GM12865 (cell line): ENCODE data around the gene CABLES1.

ENCODE experiments used
- DNase-seq: peaks from one replicate; pipeline ENCODE4 v3.0.0; 2010; ENCODE audit warnings: low read depth
- H3K4me3 ChIP-seq: 2 replicates; pipeline ENCODE4 v1.5.1; 2011; ENCODE audit warnings: mild to moderate bottlenecking, low read depth, low read length, control low read depth
- TF ChIP-seq, protein P1 (sequence below): IDR thresholded peaks from 2 replicates; pipeline ENCODE4 v1.5.1; 2011; ENCODE audit warnings: low read length, control low read depth, low read depth, inconsistent platforms; ENCODE audit not compliant: insufficient read depth; ENCODE audit errors: missing control alignments

Gene CABLES1

DNA sequence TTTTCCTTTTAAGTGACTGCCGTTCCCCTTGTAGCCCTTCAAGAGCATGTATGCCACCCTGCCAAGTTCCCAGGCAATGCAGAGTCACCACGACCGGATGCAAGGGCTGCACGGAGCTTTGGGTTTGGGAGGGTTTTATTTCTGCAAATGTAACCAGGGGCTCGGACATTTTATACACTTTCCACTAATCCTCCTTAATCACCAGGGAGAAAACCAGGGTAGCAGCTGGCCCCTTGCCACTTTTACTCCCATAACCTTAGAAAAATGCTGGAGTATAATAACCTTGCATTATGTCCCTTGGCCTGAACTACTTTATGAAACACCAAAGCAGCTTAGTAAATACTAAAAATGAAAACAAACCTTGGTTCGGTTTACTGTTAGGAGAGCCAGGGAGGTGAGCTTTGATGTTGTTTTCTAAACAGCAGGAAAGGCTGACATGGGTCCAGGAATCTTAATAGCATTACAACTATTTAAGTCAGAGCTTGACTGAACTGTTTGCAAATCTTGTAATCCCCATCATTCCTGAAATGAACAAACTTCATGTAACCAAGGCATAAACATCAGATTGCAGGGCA is 165.0 kb downstream of the CABLES1 start:
- H3K4me3 ChIP-seq: no peak overlapping the region
- no peak for DNase-seq
- TF ChIP-seq, protein P1, sequence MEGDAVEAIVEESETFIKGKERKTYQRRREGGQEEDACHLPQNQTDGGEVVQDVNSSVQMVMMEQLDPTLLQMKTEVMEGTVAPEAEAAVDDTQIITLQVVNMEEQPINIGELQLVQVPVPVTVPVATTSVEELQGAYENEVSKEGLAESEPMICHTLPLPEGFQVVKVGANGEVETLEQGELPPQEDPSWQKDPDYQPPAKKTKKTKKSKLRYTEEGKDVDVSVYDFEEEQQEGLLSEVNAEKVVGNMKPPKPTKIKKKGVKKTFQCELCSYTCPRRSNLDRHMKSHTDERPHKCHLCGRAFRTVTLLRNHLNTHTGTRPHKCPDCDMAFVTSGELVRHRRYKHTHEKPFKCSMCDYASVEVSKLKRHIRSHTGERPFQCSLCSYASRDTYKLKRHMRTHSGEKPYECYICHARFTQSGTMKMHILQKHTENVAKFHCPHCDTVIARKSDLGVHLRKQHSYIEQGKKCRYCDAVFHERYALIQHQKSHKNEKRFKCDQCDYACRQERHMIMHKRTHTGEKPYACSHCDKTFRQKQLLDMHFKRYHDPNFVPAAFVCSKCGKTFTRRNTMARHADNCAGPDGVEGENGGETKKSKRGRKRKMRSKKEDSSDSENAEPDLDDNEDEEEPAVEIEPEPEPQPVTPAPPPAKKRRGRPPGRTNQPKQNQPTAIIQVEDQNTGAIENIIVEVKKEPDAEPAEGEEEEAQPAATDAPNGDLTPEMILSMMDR: no peak

DNA sequence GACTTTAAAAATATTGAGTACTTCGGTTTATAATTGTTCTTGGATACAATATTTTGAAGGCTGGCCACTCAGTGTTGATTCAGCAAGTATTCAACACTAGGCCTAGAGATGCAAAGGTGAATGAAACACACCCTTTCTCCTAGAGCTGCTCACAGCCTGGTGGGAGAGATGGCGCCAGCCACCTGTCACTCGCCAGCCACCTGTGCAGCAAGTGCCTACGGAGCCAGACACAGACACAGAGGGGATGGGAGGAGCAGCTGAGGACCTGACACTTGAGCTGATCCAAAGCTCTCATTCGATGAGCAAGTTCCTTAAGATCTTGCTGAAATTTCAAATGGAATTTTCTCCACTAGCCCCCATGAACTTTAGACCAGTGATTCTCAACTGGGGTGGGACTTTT is 166.7 kb downstream of the CABLES1 start:
- H3K4me3 ChIP-seq: no peak overlapping the region
- no peak for DNase-seq
- TF ChIP-seq, protein P1: no peak

DNA sequence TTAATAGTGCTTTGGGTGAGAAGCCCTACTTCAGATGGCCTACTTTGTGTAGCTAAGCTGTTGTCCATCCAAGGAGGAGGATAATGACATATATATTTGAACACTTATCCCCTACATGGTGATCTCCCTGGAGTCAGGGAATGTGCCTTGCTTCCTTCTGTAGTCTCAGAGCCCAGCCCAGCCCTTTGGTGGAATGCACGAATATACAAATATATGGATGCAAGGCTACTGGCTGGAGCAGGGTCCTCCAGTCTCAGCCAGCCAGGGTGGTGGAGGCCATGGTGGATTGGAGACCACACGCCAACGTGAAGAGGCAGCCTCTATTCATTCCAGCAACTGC is 167.2 kb downstream of the CABLES1 start:
- TF ChIP-seq, protein P1: no peak
- no peak overlapping the region for H3K4me3 ChIP-seq
- DNase-seq: no peak

DNA sequence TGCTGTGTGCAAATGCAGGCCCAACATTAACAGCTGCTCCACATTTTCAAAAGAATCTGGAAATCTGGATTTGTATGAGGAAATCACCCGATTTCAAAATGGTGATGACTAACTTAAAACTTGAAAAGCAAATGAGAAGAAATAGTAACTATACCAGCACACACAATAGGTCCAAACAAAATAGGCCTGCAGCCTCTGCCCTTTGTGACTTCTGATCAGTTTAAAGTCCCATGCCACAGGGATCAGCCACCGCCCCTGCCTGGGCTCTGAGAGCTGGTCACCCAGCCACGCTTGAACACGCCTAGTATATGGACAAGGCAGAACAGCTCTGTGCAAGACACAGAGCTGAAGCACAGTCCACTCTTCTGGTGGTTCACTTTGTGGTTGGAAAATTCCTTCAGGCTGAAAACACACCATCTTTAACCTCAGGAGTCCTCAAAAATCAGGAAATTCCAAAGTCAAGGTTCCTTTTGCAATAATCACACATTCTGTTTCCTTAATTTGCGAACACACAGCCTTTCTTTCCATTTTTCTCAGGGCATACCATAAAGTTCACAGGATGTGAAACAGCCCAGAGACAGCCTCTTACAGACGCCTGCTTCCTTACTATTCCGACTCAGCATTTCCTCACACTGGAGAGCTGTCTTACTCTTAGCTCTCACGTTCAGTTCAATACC is 167.7 kb downstream of the CABLES1 start:
- DNase-seq: no peak
- no peak overlapping the region for H3K4me3 ChIP-seq
- TF ChIP-seq, protein P1: no peak

DNA sequence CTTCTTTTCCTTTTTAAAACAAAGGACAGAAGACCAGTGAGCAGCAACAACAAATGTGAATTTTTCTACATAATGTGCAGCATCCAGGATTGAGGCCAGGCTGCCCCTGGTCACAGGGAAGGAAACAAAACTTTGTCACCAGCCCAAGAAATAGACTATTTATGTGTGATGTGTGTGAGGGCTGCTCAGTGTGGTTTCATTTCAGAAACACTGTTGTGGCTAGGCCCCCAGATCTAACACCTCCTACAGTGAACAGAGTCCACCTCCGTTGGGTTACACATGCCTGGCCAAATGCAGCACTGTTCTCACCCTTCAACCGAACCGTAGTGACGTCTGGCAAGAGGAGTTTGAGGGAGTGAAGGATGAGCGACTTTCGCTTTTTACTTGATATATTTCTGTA is 171.5 kb downstream of the CABLES1 start:
- TF ChIP-seq, protein P1: no peak
- peak; percentile 67 for DNase-seq
- H3K4me3 ChIP-seq: no peak overlapping the region

DNA sequence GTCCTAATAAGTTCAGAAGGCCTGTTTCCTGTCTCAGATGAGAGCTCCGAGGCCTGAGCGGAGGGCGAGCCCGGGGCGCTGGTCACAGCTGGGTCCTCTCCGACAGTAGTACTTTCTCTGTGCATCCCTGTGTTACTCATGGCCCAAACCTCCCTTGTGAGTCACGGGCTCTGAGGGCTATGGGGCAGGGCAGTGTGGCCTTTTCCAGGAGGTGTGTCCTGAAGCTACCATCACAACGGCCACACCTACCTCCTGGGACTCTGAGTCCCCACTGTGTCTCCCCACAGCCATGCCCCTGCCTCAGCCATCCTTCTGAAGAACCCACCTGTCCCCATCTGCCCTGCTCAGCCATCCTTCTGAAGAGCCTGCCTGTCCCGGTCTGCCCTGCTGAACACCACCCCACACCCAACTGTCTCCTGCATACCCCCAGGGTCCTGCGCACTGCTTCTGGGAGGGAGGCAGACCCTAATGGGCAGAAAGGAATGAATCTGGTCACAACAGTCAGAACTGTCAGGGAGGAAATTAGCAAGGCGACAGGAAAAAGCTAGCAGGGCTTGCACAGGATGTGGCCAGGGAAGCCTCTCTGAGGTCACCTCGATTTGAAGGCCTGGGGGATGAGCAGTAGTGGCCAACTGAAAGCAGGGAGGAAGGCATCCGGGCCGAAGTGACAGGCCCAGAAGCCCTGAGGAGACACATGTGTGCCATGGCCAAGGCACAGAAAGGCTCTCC is 172.4 kb downstream of the CABLES1 start:
- TF ChIP-seq, protein P1: no peak
- DNase-seq: peak; percentile 85
- H3K4me3 ChIP-seq: no peak overlapping the region
